Liver (tissue), 9 donors: ENCODE results near the gene PLGLB2. TPM values are rescaled to one million over a fixed set of nuclear protein-coding genes. Genes with fewer than 3 reads are reported as not detected.
"Not testable (repeated sequence)": the region's sequence is repeated elsewhere in the genome, so short reads cannot be mapped to it uniquely, and the experiment has no call there.

ENCODE experiments used
- DNase-seq: peaks from one replicate; pipeline ENCODE4 v3.0.0-alpha.2; 2017; ENCODE audit warnings: low spot score
- H3K27ac ChIP-seq, 2 donors: one replicate each; pipeline ENCODE4 v1.7.0; 2013; ENCODE audit warnings: inconsistent platforms in 2 of 2, low read length in 2 of 2, control low read depth in 1 of 2, low read depth in 1 of 2, mild to moderate bottlenecking in 1 of 2
- H3K27me3 ChIP-seq, 4 donors: one replicate each; pipeline versions ENCODE4 v1.6.1 to v1.7.0; 2013; ENCODE audit warnings: low read length in 3 of 4, inconsistent platforms in 1 of 4, mild to moderate bottlenecking in 1 of 4, moderate library complexity in 1 of 4; ENCODE audit not compliant: control insufficient read depth in 4 of 4, insufficient read depth in 4 of 4
- H3K36me3 ChIP-seq, 4 donors: one replicate each; pipeline versions ENCODE4 v1.6.1 to v1.7.0; 2013; ENCODE audit warnings: low read length in 3 of 4, mild to moderate bottlenecking in 3 of 4, low read depth in 1 of 4, moderate library complexity in 1 of 4; ENCODE audit not compliant: control insufficient read depth in 4 of 4, insufficient read depth in 3 of 4
- H3K4me1 ChIP-seq, 4 donors: one replicate each; pipeline versions ENCODE4 v1.6.1 to v1.7.0; 2013; ENCODE audit warnings: low read length in 3 of 4, mild to moderate bottlenecking in 3 of 4, moderate library complexity in 1 of 4; ENCODE audit not compliant: control insufficient read depth in 4 of 4, insufficient read depth in 4 of 4
- H3K4me3 ChIP-seq, 3 donors: one replicate each; pipeline versions ENCODE4 v1.6.1 to v1.7.0; 2013; ENCODE audit warnings: low read length in 3 of 3, control low read depth in 1 of 3, low read depth in 1 of 3, mild to moderate bottlenecking in 1 of 3
- H3K9ac ChIP-seq, 2 donors: one replicate each; pipeline ENCODE4 v1.7.0; 2013; ENCODE audit warnings: low read length in 2 of 2, mild to moderate bottlenecking in 2 of 2, moderate library complexity in 2 of 2, control low read depth in 1 of 2, low read depth in 1 of 2
- H3K9me3 ChIP-seq, 4 donors: one replicate each; pipeline versions ENCODE4 v1.6.1 to v1.7.0; 2013; ENCODE audit warnings: low read length in 3 of 4; ENCODE audit not compliant: control insufficient read depth in 4 of 4
- HNF4A ChIP-seq, 2 donors: conservative IDR thresholded peaks; 2 replicates each; pipeline ENCODE4 v1.6.1; 2016; ENCODE audit warnings: antibody characterized with exemption in 2 of 2, mild to moderate bottlenecking in 2 of 2
- JUND ChIP-seq, 2 donors: IDR thresholded peaks; 2 replicates each; pipeline ENCODE4 v1.6.1; 2016; ENCODE audit warnings: antibody characterized with exemption in 2 of 2
- RXRA ChIP-seq, 2 donors: IDR thresholded peaks; 2 replicates each; pipeline ENCODE4 v1.6.1; 2017 to 2018; ENCODE audit warnings: antibody characterized with exemption in 2 of 2, mild to moderate bottlenecking in 1 of 2
- SP1 ChIP-seq: IDR thresholded peaks from 2 replicates; pipeline ENCODE4 v1.6.1; 2018; ENCODE audit warnings: antibody characterized with exemption, mild to moderate bottlenecking
- TAF1 ChIP-seq: conservative IDR thresholded peaks from 2 replicates; pipeline ENCODE4 v1.6.1; 2016; ENCODE audit warnings: antibody characterized with exemption, mild to moderate bottlenecking
- WGBS: extraction: QIAGEN DNeasy Blood & Tissue Kit; methylation state at CpG from one replicate; pipeline ENCODE4 v1.1.7; 2013; 5-methylcytosine and 5-hydroxymethylcytosine counted together
- polyA plus RNA-seq, 2 donors: library from polyadenylated mRNA; stranded (reverse) in 1 of 2; unstranded in 1 of 2; fragments of 200-250 nt in 1 of 2; fragments of >200 nt in 1 of 2; fragmentation: Nextera tagmentation in 1 of 2; extraction: Ambion mirVana in 1 of 2; gene quantifications; one replicate each; pipeline versions ENCODE4 v1.2.1 to v1.2.3, GENCODE V29; 2013 to 2015
- total RNA-seq, 2 donors: library from RNA; depleted of rRNA; stranded (reverse); fragments of >200 nt; gene quantifications; one replicate each; pipeline ENCODE4 v1.2.3, GENCODE V29; 2014
- TF ChIP-seq, protein P1 (sequence below): IDR thresholded peaks from 2 replicates; pipeline ENCODE4 v1.6.1; 2016; ENCODE audit warnings: antibody characterized with exemption, mild to moderate bottlenecking
- donor health status: healthy.
- donor health status: healthy.
- donor health status: healthy.
- donor health status: healthy.
- donor health status: healthy.

The PLGLB2 gene
- total and polyA plus RNA-seq, 4 donors, result 103 to 506 (median 398) TPM

DNA sequence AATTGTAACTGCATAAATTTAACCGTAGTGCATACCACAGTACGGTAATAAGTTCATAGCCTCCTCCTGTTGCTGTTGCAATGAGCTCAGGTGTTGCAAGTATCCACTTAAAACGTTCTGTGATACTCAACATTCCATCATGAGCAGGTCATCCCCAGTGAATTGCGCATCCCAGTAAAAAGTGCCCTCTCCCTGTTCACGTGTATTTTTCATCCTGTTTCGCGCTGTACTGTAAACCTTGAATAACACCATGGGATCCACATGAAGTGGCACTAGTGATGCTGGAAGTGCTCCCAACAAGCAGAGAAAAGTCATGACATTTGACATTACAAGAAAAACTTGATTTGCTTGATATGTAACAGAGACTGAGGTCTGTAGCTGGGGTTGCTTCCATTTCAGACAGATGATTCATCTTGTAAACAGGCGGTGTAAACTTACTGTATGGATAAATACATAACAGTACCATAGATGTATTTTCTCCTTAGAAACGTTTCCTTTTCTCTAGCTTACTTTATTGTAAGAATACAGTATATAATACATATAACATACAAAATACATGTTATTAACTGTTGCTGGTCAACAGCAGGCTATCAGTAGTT is 2.4 kb upstream of the PLGLB2 start:
- H3K9ac ChIP-seq, DNase-seq, H3K9me3 ChIP-seq, H3K27ac ChIP-seq, H3K4me3 ChIP-seq, H3K4me1 ChIP-seq, H3K27me3 ChIP-seq, H3K36me3 ChIP-seq: not testable (repeated sequence)
- 41% methylated on average over 4 of the region's 9 CpGs for WGBS
- TF ChIP-seq HNF4A (conservative IDR thresholded peaks at IDR 0.05) (peak in 1 of 2 donors; percentile 31), RXRA (IDR thresholded peaks at IDR 0.05) (peak in 1 of 2 donors; percentile 55), JUND (IDR thresholded peaks at IDR 0.05) (peak in 1 of 2 donors; percentile 27)

DNA sequence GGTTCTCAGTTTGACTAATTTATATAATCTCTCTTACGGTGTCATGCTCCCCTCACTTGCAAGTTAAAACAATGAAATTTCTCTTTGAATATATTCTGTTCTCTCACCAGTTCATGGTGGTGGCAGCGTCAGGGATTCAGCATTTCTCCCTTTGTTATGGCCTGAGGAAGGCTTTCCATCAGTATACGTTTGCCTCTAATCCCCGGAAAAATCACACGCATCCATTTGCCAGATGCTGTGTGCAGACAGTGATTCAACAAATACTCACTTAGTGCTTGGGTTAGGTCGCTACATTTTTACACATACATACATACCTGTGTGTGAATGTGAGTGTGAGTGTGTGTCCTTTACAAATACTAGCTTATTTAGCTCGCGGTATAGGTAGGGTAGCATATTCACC is 637 bp downstream of the PLGLB2 start:
- not testable (repeated sequence) for DNase-seq, H3K4me1 ChIP-seq, H3K9ac ChIP-seq, H3K27ac ChIP-seq, H3K4me3 ChIP-seq, H3K27me3 ChIP-seq, H3K36me3 ChIP-seq, H3K9me3 ChIP-seq
- WGBS, result 30% methylated on average over 2 of the region's 8 CpGs

DNA sequence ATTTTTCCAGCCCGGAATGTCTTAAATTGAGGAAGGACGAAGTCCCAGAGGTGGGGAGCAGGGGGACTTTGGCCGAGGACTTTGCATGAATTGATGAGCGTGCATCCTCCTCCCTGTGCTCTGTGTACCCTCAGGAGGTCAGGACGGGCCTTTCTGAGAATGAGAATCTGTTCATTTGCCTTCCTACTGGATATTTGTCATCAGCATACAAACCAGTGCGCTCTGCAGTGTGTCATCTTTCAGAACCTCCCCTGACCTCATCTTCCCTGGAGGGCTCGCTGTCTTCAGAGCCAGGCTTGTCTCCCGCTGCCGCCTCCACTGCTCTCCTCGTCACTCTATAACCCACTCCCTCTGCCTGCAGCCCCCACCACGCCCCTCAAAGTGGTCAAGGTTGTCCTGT is 2.7 kb downstream of the PLGLB2 start:
- TF ChIP-seq SP1 (peak; percentile 58), RXRA (IDR thresholded peaks at IDR 0.05) (peak; percentile 60 to 62), JUND (IDR thresholded peaks at IDR 0.05) (peak in 1 of 2 donors; percentile 31), TAF1 (peak; percentile 43), HNF4A (conservative IDR thresholded peaks at IDR 0.05) (peak; percentile 52 to 63)
- TF ChIP-seq, protein P1, sequence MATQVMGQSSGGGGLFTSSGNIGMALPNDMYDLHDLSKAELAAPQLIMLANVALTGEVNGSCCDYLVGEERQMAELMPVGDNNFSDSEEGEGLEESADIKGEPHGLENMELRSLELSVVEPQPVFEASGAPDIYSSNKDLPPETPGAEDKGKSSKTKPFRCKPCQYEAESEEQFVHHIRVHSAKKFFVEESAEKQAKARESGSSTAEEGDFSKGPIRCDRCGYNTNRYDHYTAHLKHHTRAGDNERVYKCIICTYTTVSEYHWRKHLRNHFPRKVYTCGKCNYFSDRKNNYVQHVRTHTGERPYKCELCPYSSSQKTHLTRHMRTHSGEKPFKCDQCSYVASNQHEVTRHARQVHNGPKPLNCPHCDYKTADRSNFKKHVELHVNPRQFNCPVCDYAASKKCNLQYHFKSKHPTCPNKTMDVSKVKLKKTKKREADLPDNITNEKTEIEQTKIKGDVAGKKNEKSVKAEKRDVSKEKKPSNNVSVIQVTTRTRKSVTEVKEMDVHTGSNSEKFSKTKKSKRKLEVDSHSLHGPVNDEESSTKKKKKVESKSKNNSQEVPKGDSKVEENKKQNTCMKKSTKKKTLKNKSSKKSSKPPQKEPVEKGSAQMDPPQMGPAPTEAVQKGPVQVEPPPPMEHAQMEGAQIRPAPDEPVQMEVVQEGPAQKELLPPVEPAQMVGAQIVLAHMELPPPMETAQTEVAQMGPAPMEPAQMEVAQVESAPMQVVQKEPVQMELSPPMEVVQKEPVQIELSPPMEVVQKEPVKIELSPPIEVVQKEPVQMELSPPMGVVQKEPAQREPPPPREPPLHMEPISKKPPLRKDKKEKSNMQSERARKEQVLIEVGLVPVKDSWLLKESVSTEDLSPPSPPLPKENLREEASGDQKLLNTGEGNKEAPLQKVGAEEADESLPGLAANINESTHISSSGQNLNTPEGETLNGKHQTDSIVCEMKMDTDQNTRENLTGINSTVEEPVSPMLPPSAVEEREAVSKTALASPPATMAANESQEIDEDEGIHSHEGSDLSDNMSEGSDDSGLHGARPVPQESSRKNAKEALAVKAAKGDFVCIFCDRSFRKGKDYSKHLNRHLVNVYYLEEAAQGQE, result peak; percentile 24
- not testable (repeated sequence) for H3K4me1 ChIP-seq, H3K36me3 ChIP-seq, H3K9me3 ChIP-seq, DNase-seq, H3K9ac ChIP-seq, H3K27ac ChIP-seq, H3K27me3 ChIP-seq, H3K4me3 ChIP-seq
- 32% methylated on average over 7 of the region's 11 CpGs for WGBS

DNA sequence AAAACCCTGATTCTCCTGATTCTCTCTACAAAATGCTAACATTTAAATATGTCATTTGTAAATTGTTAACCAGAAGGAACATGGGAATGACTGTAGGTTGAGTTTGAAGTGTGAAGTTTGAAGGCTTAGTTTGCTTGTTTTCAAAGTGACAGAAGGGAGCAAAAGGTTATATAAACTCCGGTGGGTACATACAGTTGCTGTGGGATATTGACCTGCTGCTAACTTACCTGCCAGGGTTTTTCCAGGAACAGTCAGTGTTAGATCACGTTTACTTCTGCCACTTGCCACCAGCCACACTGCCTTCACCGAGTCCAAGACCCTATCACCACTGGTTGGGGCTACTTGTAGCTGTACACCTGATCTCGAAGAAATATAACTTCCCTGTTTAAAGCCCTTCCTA is 6.9 kb downstream of the PLGLB2 start:
- H3K27me3 ChIP-seq, H3K9ac ChIP-seq, H3K27ac ChIP-seq, H3K9me3 ChIP-seq, DNase-seq, H3K36me3 ChIP-seq, H3K4me3 ChIP-seq, H3K4me1 ChIP-seq: not testable (repeated sequence)
- peak; percentile 42 for TF ChIP-seq SP1
- peak; percentile 47 to 62 for TF ChIP-seq RXRA (IDR thresholded peaks at IDR 0.05)
- peak; percentile 9 to 47 for TF ChIP-seq HNF4A (conservative IDR thresholded peaks at IDR 0.05)
- WGBS, result 31% methylated on average over 3 of the region's 4 CpGs

Other genes starting within 250 kb of the PLGLB2 start
- gene RGPD2, start 77.7 kb downstream of the PLGLB2 start, total RNA-seq, result under 1 TPM; 0.75 to 0.98 TPM
- 1 to 10 TPM in 1 of 2 donors, under 1 TPM in 1; 0.25 to 4.9 TPM for gene RGPD2, start 77.7 kb downstream of the PLGLB2 start, polyA plus RNA-seq